Measurements from ENCODE around the gene NCAPH2. TPM values are rescaled to one million over a fixed set of nuclear protein-coding genes. Genes with fewer than 3 reads are reported as not detected.

The NCAPH2 gene
- total RNA-seq: 100 to 1,000 TPM; 184 to 185 TPM
- polyA plus RNA-seq (2013, experiment 1 of 2): 33.8 TPM
- 38.9 TPM for polyA plus RNA-seq (2013, experiment 2 of 2)
- total RNA-seq: 53.6 to 204 (median 104) reads per million in 172 experiments

DNA sequence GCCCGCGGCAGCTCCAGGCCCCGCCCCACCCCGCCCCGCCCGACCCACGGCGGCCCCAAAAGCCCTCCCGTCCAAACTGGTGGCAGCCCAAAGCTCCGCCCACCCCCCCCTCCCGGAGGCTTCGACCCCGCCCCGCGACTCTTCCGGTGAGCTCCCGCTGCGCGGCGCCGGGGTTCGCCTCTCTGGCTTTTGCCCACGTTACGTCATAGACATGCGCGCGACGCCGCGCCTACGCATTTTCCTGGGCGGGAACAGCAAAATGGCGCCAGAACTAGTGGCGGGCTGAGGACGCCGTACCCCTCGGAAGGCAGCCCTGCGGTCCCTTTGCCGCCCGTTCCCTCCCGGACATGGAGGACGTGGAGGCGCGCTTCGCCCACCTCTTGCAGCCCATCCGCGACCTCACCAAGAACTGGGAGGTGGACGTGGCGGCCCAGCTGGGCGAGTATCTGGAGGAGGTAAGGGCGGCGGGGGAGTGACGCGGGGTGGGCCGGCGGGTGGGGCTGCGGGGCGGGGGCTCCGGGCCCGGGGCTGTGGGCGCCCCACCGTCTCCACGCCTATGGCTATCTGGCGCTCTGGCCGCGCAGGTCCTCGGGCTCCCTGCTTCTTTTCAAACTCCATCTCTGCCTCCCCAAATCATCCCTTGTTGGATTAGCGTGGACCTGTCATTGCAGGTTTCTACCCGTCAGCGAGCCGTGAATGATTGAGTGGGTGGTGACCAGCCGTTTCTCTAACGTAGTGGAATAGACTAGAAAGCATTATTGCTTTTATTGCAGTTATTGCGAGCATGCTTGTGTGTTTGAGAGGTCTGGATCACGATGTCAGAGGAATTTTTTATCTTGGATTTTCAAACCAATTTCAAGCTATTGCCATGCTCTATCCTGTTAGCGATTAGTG lies at the start of gene NCAPH2:
Gene NCAPH2, plus strand, starts transcription at position 234 of the 894 bp plus-strand sequence. Its CDS starts 114 bp downstream, at position 348.
- DNase-seq: peak in 10 of 14 experiments; percentile 94 to 99 (median 97)
- peaks cover 20% of the 10 kb centered on the region for H3K36me3 Mint-ChIP-seq (ENCODE audit: low read depth)
- H3K27me3 Mint-ChIP-seq: no peaks in the 10 kb centered on the region
- ChIA-PET POLR2A (interaction anchor here (0.6 to 4.9 kb wide), 35 partner anchors 9 to 318 kb away, joined by 3 to 250 read pairs (median 5); partner anchors contain the start of genes ADM2, ARSA, CHKB and HDAC10), CTCF (interaction anchor here (0.9 to 3.6 kb wide), 7 partner anchors 10 to 112 kb away, joined by 3 to 42 read pairs (median 6); partner anchors contain the start of genes SCO2 and SYCE3)
- H3K4me3 Mint-ChIP-seq: peak within 1 kb of the TSS; percentile 94
- H3K27ac Mint-ChIP-seq: peak within 1 kb of the TSS; percentile 95
- Histone ChIP-seq H3K27ac (ENCODE audit: low read depth in 1 of 2, low read length in 2 of 2) (peak within 1 kb of the TSS; percentile 89 to 92), H3K9me3 (ENCODE audit: control insufficient read depth in 1 of 2, insufficient read depth in 1 of 2, low read length in 2 of 2) (no peaks in the 10 kb centered on the region), H3K27me3 (ENCODE audit: control insufficient read depth in 1 of 2, insufficient read depth in 2 of 2, low read length in 2 of 2) (no peaks in the 10 kb centered on the region), H3K4me1 (ENCODE audit: insufficient read depth, low read length) (peaks cover 38% of the 10 kb centered on the region), H3K4me3 (ENCODE audit: low read length) (peak within 1 kb of the TSS; percentile 92), H3K36me3 (ENCODE audit: insufficient read depth, low read length) (peaks cover 34% of the 10 kb centered on the region)
- intact Hi-C loops (cut with DNase I, micrococcal nuclease): loop anchor here (1.0 to 10.0 kb wide), 10 partner anchors 17 to 263 kb away; partner anchors contain the start of genes SCO2 (in 2 of the 2), CHKB (in 1 of the 2), PPP6R2 (in 1 of the 2) and TUBGCP6 (in 1 of the 2)
- H3K9me3 Mint-ChIP-seq: no peaks in the 10 kb centered on the region
- no peak for TF ChIP-seq CTCF (IDR thresholded peaks at IDR 0.05)
- peak; percentile 75 for ATAC-seq (ENCODE audit: poor library complexity)
- H3K4me1 Mint-ChIP-seq (ENCODE audit: low read depth): peaks cover 21% of the 10 kb centered on the region

GRCh38 chr22:50459016-50459415 lies 49.0 kb upstream of the NCAPH2 start:
- no peak overlapping the region for H3K27ac ChIP-seq (ENCODE audit: low read depth in 1 of 2, low read length in 2 of 2)
- CTCF ChIA-PET: interaction anchor here (1.6 kb wide), 2 partner anchors 39 to 67 kb away, joined by 3 read pairs; partner anchors contain the start of gene SCO2
- H3K9me3 Mint-ChIP-seq: no peaks in the 10 kb centered on the region
- H3K9me3 ChIP-seq (ENCODE audit: control insufficient read depth in 1 of 2, insufficient read depth in 1 of 2, low read length in 2 of 2): no peaks in the 10 kb centered on the region
- intact Hi-C loops (cut with DNase I, micrococcal nuclease): loop anchor here in 1 of 2 experiments (2.0 kb wide), 1 partner anchor 38 kb away; no protein-coding TSS in a partner anchor
- H3K27me3 ChIP-seq (ENCODE audit: control insufficient read depth in 1 of 2, insufficient read depth in 2 of 2, low read length in 2 of 2): no peaks in the 10 kb centered on the region
- H3K36me3 Mint-ChIP-seq (ENCODE audit: low read depth): peaks cover 72% of the 10 kb centered on the region
- peaks cover 96% of the 10 kb centered on the region for H3K36me3 ChIP-seq (ENCODE audit: insufficient read depth, low read length)
- peaks cover 2% of the 10 kb centered on the region for H3K4me1 ChIP-seq (ENCODE audit: insufficient read depth, low read length)
- no peak overlapping the region for H3K27ac Mint-ChIP-seq
- no peak for ATAC-seq (ENCODE audit: poor library complexity)
- DNase-seq: no peak
- no peaks in the 10 kb centered on the region for H3K4me1 Mint-ChIP-seq (ENCODE audit: low read depth)
- POLR2A ChIA-PET: interaction anchor here (0.8 to 1.0 kb wide), 2 partner anchors 11 to 39 kb away, joined by 4 read pairs; no protein-coding TSS in a partner anchor
- no peak for TF ChIP-seq CTCF (IDR thresholded peaks at IDR 0.05)
- no peak overlapping the region for H3K4me3 ChIP-seq (ENCODE audit: low read length)
- no peaks in the 10 kb centered on the region for H3K27me3 Mint-ChIP-seq
- no peak overlapping the region for H3K4me3 Mint-ChIP-seq

- Mint-ChIP-seq H3K4me1 (ENCODE audit: low read depth) (no peaks in the 10 kb centered on the region), H3K36me3 (ENCODE audit: low read depth) (peaks cover 74% of the 10 kb centered on the region), H3K27me3 (no peaks in the 10 kb centered on the region), H3K27ac (no peak overlapping the region), H3K9me3 (no peaks in the 10 kb centered on the region), H3K4me3 (no peak overlapping the region)
- Histone ChIP-seq H3K27me3 (ENCODE audit: control insufficient read depth in 1 of 2, insufficient read depth in 2 of 2, low read length in 2 of 2) (no peaks in the 10 kb centered on the region), H3K4me1 (ENCODE audit: insufficient read depth, low read length) (peaks cover 2% of the 10 kb centered on the region), H3K9me3 (ENCODE audit: control insufficient read depth in 1 of 2, insufficient read depth in 1 of 2, low read length in 2 of 2) (no peaks in the 10 kb centered on the region), H3K4me3 (ENCODE audit: low read length) (no peak overlapping the region), H3K36me3 (ENCODE audit: insufficient read depth, low read length) (peaks cover 96% of the 10 kb centered on the region), H3K27ac (ENCODE audit: low read depth in 1 of 2, low read length in 2 of 2) (no peak overlapping the region)
- ChIA-PET POLR2A (interaction anchor here (0.8 to 1.2 kb wide), 4 partner anchors 9 to 161 kb away, joined by 3 to 4 read pairs (median 4); no protein-coding TSS in a partner anchor), CTCF (interaction anchor here (1.6 kb wide), 2 partner anchors 38 to 66 kb away, joined by 3 read pairs; partner anchors contain the start of gene SCO2)
- intact Hi-C loops (cut with DNase I, micrococcal nuclease): loop anchor here in 1 of 2 experiments (2.0 kb wide), 1 partner anchor 37 kb away; no protein-coding TSS in a partner anchor
- peak in 2 of 14 experiments; percentile 37 to 52 for DNase-seq
- peak; percentile 42 for ATAC-seq (ENCODE audit: poor library complexity)
- no peak for TF ChIP-seq CTCF (IDR thresholded peaks at IDR 0.05)
Observed at GRCh38 chr22:50459496-50460140, 48.4 kb upstream of the NCAPH2 start.
